C4-2B (cell line): ENCODE measurements around the gene LTV1.

ENCODE experiments used
- CTCF ChIP-seq: fragments of 450-650 bp; conservative IDR thresholded peaks from 2 replicates; pipeline ENCODE4 v1.5.1; 2017; ENCODE audit warnings: mild to moderate bottlenecking
- ZFX ChIP-seq: fragments of 450-650 bp; IDR thresholded peaks from 2 replicates; pipeline ENCODE4 v1.6.1; 2017

GRCh38 chr6:143828572-143828971, 14.6 kb upstream of the LTV1 start:
- no peak for TF ChIP-seq CTCF
- TF ChIP-seq ZFX: no peak
